HS-5 (cell line): ENCODE measurements around the gene STARD10.

Experiments
- DNase-seq: peaks from one replicate; pipeline ENCODE4 v3.0.0-alpha.2; 2012; ENCODE audit warnings: low read depth

The STARD10 gene

GRCh38 chr11:72744474-72744873 lies 49.4 kb downstream of the STARD10 start:
- DNase-seq: no peak

- no peak for DNase-seq
Measured at GRCh38 chr11:72743321-72744221, 50.3 kb downstream of the STARD10 start.

GRCh38 chr11:72742513-72743320 lies 51.1 kb downstream of the STARD10 start:
- no peak for DNase-seq

GRCh38 chr11:72741849-72742512 lies 51.9 kb downstream of the STARD10 start:
- DNase-seq: no peak

- no peak for DNase-seq
Measured at GRCh38 chr11:72741429-72741833, 52.4 kb downstream of the STARD10 start.

GRCh38 chr11:72740562-72741428 lies 53.1 kb downstream of the STARD10 start:
- no peak for DNase-seq

- no peak for DNase-seq
Measured at GRCh38 chr11:72740060-72740424, 53.8 kb downstream of the STARD10 start.

- DNase-seq: no peak
Measured at GRCh38 chr11:72739240-72740059, 54.4 kb downstream of the STARD10 start.

GRCh38 chr11:72738199-72739141 lies 55.4 kb downstream of the STARD10 start:
- DNase-seq: peak; percentile 67

GRCh38 chr11:72737336-72737735 lies 56.5 kb downstream of the STARD10 start:
- no peak for DNase-seq

GRCh38 chr11:72736452-72737069 lies 57.3 kb downstream of the STARD10 start:
- peak; percentile 76 for DNase-seq

- peak; percentile 43 for DNase-seq
Measured at GRCh38 chr11:72735495-72736027, 58.3 kb downstream of the STARD10 start.

- DNase-seq: no peak
Measured at GRCh38 chr11:72732329-72732728, 61.5 kb downstream of the STARD10 start.

- no peak for DNase-seq
Measured at GRCh38 chr11:72730737-72731136, 63.1 kb downstream of the STARD10 start.

- DNase-seq: no peak
Measured at GRCh38 chr11:72730243-72730642, 63.6 kb downstream of the STARD10 start.

GRCh38 chr11:72727521-72727920 lies 66.3 kb downstream of the STARD10 start:
- DNase-seq: no peak

- no peak for DNase-seq
Measured at GRCh38 chr11:72726266-72727220, 67.3 kb downstream of the STARD10 start.

GRCh38 chr11:72725724-72726028 lies 68.2 kb downstream of the STARD10 start:
- DNase-seq: no peak
